Type B pancreatic cell (in vitro differentiated cells): ENCODE measurements around the gene PDE9A. TPM values are rescaled to one million over a fixed set of nuclear protein-coding genes. Genes with fewer than 3 reads are reported as not detected.

ENCODE experiments used
- DNase-seq: peaks from one replicate; pipeline ENCODE4 v3.0.0; 2021; ENCODE audit warnings: mixed read lengths; ENCODE audit not compliant: unreplicated experiment; ENCODE audit errors: extremely low spot score
- H3K27ac Mint-ChIP-seq: 2 replicates; pipeline ENCODE4 v1.8.0; 2021; ENCODE audit warnings: mild to moderate bottlenecking, mixed read lengths
- H3K27me3 Mint-ChIP-seq: 2 replicates; pipeline ENCODE4 v1.8.0; 2021; ENCODE audit warnings: mixed read lengths
- H3K36me3 Mint-ChIP-seq: 2 replicates; pipeline ENCODE4 v1.8.0; 2021; ENCODE audit warnings: mixed read lengths
- H3K4me1 Mint-ChIP-seq: one replicate; pipeline ENCODE4 v1.8.0; 2021; ENCODE audit warnings: mixed read lengths; ENCODE audit not compliant: unreplicated experiment
- H3K4me3 Mint-ChIP-seq: 2 replicates; pipeline ENCODE4 v1.8.0; 2021; ENCODE audit warnings: mild to moderate bottlenecking, mixed read lengths
- H3K9me3 Mint-ChIP-seq: 2 replicates; pipeline ENCODE4 v1.8.0; 2021; ENCODE audit warnings: mixed read lengths
- total RNA-seq: library from RNA; stranded (reverse); gene quantifications from 2 replicates; pipeline ENCODE4 v1.2.1, GENCODE V29; 2021; ENCODE audit warnings: low replicate concordance
- TF ChIP-seq, protein P1 (sequence below): fragments of 200-600 bp; sonication (generic); conservative IDR thresholded peaks from 2 replicates; pipeline ENCODE4 v1.5.0; 2021; ENCODE audit warnings: antibody characterized with exemption, mild to moderate bottlenecking

The PDE9A gene
- total RNA-seq, 1 donor from 2014 or later = 18.6 TPM

DNA sequence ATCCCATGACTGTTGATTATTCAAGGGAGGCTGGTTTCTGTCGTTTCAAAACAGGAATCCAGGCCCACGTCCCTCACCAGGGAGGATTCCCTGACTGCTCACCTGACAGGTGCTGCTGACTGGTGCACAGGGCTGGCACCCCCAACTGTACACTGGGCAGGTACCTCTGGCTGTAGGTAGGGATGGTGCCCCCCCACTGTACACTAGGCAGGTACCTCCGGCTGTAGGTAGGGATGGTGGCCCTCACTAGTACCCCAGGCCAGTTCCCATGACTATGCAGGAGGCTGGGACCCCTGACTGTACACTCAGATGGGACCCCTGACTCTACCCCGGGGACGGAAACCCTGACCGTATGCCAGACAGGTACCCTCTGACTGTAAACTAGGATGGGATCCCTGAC, 33.6 kb upstream of the PDE9A start:
- Mint-ChIP-seq H3K4me3 (no peak overlapping the region), H3K9me3 (no peaks in the 10 kb centered on the region), H3K27ac (no peak overlapping the region), H3K4me1 (peaks cover 21% of the 10 kb centered on the region), H3K27me3 (peaks cover 32% of the 10 kb centered on the region), H3K36me3 (no peaks in the 10 kb centered on the region)
- TF ChIP-seq, protein P1, sequence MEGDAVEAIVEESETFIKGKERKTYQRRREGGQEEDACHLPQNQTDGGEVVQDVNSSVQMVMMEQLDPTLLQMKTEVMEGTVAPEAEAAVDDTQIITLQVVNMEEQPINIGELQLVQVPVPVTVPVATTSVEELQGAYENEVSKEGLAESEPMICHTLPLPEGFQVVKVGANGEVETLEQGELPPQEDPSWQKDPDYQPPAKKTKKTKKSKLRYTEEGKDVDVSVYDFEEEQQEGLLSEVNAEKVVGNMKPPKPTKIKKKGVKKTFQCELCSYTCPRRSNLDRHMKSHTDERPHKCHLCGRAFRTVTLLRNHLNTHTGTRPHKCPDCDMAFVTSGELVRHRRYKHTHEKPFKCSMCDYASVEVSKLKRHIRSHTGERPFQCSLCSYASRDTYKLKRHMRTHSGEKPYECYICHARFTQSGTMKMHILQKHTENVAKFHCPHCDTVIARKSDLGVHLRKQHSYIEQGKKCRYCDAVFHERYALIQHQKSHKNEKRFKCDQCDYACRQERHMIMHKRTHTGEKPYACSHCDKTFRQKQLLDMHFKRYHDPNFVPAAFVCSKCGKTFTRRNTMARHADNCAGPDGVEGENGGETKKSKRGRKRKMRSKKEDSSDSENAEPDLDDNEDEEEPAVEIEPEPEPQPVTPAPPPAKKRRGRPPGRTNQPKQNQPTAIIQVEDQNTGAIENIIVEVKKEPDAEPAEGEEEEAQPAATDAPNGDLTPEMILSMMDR = no peak
- no peak for DNase-seq

DNA sequence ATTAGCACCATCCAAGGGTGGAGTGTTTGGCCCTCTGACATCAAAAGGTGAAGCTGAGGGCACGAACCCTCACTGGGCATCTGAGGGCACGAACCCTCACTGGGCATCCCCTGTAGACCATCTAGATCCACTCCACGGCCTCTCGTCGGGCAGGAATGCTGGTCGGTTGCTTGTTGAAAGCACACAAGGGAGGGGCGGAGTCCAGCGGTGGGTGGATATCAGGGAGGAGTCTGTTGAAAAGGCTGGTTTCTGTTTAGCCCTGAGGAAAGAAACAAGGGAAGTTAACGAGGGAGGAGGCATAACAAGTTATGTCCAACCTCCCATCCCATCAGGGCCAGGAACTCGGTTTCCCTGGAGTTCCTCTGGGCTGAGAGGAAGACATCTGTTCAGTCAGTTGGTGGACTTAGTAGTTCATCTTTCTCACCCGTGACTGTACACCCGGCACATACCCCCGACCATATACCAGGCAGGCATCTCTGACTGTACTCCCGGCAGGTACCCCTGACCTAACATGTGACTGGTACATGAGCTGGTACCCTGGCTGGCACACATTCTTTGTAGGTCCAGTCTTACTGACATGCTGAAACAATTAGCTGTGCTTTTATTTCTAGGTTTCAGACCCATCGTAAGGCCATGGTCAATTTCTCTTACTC, 32.1 kb upstream of the PDE9A start:
- Mint-ChIP-seq H3K9me3 (no peaks in the 10 kb centered on the region), H3K27me3 (peaks cover 34% of the 10 kb centered on the region), H3K4me1 (peaks cover 21% of the 10 kb centered on the region), H3K36me3 (no peaks in the 10 kb centered on the region), H3K4me3 (no peak overlapping the region), H3K27ac (peak overlapping the region; percentile 55)
- DNase-seq = no peak
- TF ChIP-seq, protein P1 = no peak

DNA sequence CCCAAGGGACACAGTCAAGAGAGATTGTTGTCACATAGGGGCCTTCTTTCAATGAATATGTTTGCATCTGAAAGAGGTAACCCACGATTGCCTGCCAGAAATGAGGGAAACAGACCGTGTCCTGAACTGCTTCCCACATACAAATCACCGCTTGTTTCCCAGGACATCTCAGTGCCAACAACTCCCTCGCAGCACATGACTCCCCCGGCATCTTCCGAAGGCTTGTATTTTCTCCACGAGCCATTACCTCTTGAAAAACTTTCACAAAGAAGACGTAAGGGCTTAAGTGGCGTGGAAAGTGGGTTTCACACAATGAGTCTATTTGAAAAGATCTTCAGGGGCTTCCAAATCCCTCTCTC, 31.6 kb upstream of the PDE9A start:
- DNase-seq = no peak

DNA sequence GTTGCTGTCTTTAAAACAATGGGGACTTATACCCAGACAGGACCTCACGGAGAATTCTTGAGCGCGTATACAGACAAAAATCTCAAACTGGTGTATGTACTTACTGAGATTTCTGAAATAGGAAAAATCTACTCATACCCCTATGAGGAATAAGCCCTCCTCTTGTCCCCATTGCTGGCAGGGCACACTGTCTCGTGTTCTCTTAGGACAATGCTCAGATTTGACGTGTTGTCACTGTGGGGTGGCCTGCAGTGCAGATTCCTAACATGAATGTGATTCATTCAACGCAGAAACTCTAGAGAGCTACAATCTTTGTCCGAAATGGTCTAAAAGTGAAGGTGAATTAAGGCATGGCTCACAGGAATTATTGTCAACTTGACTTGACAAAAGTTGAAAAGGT, 31.1 kb upstream of the PDE9A start:
- H3K36me3 Mint-ChIP-seq = no peaks in the 10 kb centered on the region
- H3K27ac Mint-ChIP-seq = no peak overlapping the region
- H3K9me3 Mint-ChIP-seq = no peaks in the 10 kb centered on the region
- no peak for DNase-seq
- no peak overlapping the region for H3K4me3 Mint-ChIP-seq
- H3K27me3 Mint-ChIP-seq = peaks cover 44% of the 10 kb centered on the region
- TF ChIP-seq, protein P1 = no peak
- peaks cover 21% of the 10 kb centered on the region for H3K4me1 Mint-ChIP-seq

More for the DNA sequence above, 31.6 kb upstream of the PDE9A start:
- no peaks in the 10 kb centered on the region for H3K9me3 Mint-ChIP-seq
- TF ChIP-seq, protein P1 = no peak
- peak overlapping the region; percentile 33 for H3K4me3 Mint-ChIP-seq
- peaks cover 21% of the 10 kb centered on the region for H3K4me1 Mint-ChIP-seq
- H3K36me3 Mint-ChIP-seq = no peaks in the 10 kb centered on the region
- no peak overlapping the region for H3K27ac Mint-ChIP-seq
- peaks cover 39% of the 10 kb centered on the region for H3K27me3 Mint-ChIP-seq

DNA sequence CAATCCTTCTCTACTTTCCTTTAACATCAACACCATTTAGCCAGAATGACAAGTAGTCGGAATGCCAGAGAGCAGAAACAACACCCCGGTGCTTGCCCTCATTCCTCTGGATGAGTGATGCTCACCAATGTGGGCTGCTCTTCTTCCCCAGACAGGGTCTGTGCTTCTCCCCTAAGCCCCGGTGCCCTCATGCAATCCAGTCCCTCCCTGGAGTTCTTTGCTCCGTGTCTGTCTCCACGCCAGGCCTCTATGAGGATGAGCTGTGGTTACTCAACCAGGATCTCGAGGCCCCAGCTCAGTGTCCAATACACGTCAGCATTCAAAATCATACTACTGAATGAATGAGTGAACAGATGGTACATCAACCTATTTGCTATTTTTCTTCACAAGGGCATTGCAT, 29.7 kb upstream of the PDE9A start:
- DNase-seq = no peak
- Mint-ChIP-seq H3K4me1 (peaks cover 21% of the 10 kb centered on the region), H3K27ac (no peak overlapping the region), H3K27me3 (peaks cover 35% of the 10 kb centered on the region), H3K36me3 (no peaks in the 10 kb centered on the region), H3K4me3 (no peak overlapping the region), H3K9me3 (no peaks in the 10 kb centered on the region)
- TF ChIP-seq, protein P1 = no peak
